Measurements from ENCODE around the gene MAML3.

Gene MAML3

DNA sequence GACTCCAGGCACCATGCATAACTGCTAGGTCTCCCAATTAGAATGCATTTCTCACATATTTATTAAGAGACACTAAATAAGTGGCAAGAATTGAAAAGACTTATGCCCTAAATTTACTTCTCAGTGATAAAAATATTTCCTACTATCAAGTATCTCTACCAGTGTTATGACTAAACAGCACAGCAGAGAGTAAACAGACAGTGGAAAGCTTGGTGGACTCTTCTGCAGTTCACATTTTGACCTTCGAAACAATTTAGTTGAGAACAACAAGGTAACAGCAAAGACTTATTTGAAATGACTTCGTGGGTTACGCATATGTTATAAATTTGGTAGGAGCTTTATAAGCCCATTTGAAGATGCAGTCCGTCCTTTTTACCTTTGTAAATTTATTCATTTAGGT is 16.3 kb upstream of the MAML3 start:
- H3K27me3 Mint-ChIP-seq = peaks cover 9 to 22% of the 10 kb centered on the region in 2 donors
- H3K4me1 Mint-ChIP-seq = no peaks in the 10 kb centered on the region
- H3K9me3 Mint-ChIP-seq = peaks cover 5 to 8% of the 10 kb centered on the region in 2 donors
- H3K4me3 Mint-ChIP-seq = no peak overlapping the region
- no peak for DNase-seq
- H3K27ac Mint-ChIP-seq = no peak overlapping the region
- peaks cover 0 to 3% of the 10 kb centered on the region in 2 donors for H3K36me3 Mint-ChIP-seq
- ATAC-seq (replicated peaks) = no peak

DNA sequence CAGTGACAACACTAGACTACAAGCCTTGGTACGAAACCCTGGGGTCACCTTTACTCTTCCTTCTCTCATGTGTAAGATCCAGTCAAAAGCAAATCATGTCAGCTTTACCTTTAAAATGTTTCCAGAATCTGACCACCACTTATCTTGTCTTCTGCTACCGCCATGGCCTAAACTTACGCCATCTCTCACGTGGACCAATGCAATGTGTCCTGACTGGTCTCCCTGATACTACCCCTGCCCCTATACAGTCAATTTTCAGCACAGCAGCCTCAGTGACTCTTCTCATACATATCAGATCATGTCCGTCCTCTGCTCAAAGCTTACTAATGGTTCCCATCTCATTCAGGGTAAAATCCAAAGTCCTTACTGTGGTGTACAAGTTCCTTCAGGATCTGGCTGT is 15.0 kb upstream of the MAML3 start:
- DNase-seq (no peak), ATAC-seq (replicated peaks) (no peak)
- Mint-ChIP-seq H3K4me3 (no peak overlapping the region), H3K36me3 (peaks cover 0 to 3% of the 10 kb centered on the region in 2 donors), H3K9me3 (peaks cover 5 to 8% of the 10 kb centered on the region in 2 donors), H3K27ac (no peak overlapping the region), H3K4me1 (no peaks in the 10 kb centered on the region), H3K27me3 (peaks cover 9 to 23% of the 10 kb centered on the region in 2 donors)

DNA sequence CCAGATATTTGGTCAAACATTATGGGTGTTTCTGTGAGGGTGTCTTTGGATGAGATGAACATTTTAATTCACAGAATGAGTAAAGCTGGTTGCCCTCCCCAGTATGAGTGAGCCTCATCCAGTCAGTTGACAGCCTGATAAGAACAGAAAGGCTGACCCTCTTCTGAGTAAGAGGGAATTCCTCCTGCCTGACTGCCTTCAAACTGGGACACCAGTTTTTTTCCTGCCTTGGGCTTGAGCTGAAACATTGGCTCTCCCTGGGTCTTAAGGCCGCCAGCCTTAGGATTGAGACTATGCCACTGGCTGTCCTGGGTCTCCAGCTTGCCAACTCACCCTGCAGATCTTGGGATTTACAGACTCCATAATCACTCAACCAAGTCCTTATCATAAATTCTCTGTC is 14.5 kb upstream of the MAML3 start:
- no peak overlapping the region for H3K4me3 Mint-ChIP-seq
- H3K36me3 Mint-ChIP-seq = peaks cover 0 to 3% of the 10 kb centered on the region in 2 donors
- H3K9me3 Mint-ChIP-seq = peaks cover 5 to 8% of the 10 kb centered on the region in 2 donors
- no peak overlapping the region for H3K27ac Mint-ChIP-seq
- peaks cover 12 to 27% of the 10 kb centered on the region in 2 donors for H3K27me3 Mint-ChIP-seq
- H3K4me1 Mint-ChIP-seq = peaks cover 0 to 2% of the 10 kb centered on the region in 2 donors
- ATAC-seq (replicated peaks) (no peak), DNase-seq (no peak)

DNA sequence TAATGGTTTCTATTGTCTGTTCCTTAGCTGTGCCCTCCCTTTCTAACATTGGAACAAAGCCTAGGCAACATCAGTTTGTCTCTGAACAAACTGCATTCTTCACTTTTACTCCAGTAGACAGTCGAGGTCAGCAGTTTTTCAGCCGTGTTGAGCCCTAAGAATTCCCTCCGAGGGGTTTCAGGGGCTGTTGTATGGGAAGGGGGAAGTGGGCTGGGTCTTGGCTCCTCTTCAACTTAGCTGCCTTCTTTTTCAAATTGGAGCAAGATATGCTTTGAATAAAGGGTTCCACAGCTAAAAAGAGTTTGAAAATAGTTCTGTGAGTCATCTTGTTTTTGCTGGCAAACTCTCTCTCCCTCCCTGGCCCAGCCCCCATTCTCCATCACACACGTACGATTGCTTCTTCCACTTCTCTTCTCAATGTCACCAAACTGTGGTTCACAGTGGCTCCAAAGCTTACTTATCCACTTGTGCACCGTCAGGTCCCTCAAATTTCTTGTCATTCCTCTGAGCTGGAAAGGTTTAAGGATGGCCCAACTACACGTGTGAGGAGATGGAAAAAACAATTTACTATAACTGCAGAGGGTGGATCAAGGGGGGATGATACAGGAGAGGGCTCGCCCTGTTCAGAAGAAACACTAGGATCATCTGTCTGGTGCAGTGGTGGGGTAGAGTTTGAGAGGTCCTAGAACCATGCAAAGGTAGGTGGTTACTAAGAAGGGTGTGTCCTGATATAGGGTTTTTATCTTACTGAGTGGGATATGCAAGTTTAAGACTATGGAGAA is 9.2 kb upstream of the MAML3 start:
- H3K4me3 Mint-ChIP-seq = no peak overlapping the region
- peaks cover 2 to 19% of the 10 kb centered on the region in 2 donors for H3K4me1 Mint-ChIP-seq
- ATAC-seq (replicated peaks) = peak in 1 of 2 donors; percentile 27
- no peaks in the 10 kb centered on the region for H3K36me3 Mint-ChIP-seq
- H3K27ac Mint-ChIP-seq = no peak overlapping the region
- H3K9me3 Mint-ChIP-seq = peaks cover 0 to 1% of the 10 kb centered on the region in 2 donors
- peaks cover 21 to 29% of the 10 kb centered on the region in 2 donors for H3K27me3 Mint-ChIP-seq
- no peak for DNase-seq

DNA sequence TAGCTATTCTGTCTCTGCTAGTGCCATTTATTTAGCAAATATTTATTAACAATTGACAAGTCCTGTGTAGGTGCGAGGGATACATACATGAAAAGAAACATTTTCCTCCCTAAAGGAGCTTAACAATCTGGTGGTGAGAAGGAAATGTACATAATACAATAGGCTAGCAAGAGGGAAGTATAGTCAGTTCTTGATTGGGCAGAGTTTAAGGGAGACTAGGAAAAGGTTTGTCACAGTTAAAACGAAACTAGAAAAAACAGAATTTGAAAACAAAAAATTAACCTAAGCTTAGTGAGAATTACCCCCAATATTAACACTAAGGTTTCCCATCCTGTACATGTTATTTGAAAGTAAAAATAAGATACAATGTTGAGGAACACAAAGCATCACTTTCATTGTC is 8.6 kb upstream of the MAML3 start:
- no peak overlapping the region for H3K4me3 Mint-ChIP-seq

DNA sequence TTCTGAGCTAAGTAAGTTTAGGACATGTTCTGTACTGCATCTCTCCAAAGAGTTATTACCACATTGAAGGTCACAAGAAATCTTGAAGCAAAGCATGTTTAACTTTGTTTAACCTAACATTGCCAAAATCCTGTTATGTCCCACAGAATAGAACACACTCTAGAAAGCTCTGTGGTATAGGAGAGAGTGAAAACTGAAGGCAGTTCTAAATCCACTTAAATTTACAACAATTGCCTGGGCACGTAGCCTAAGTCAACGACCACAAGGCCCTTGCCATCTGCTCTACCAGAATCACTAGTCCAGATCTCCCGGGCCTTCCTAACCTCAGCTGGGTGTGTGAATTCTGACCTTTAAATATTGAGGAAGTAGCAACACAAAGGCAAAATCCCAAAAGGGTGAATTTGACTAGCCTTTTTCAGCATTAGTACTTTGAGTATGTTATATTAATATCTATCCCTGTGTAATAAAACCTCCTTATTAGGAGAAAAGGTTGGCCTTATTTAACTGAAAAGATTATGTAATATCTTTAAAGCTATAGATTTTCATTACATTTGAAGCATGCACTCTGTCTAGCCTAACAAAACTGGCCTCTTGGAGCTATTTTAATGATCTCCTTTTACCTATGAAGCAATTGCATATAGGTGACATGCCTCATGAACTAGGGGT is 4.5 kb upstream of the MAML3 start:
- no peak for DNase-seq
- Mint-ChIP-seq H3K27ac (no peak overlapping the region), H3K9me3 (peaks cover 0 to 1% of the 10 kb centered on the region in 2 donors), H3K4me3 (no peak overlapping the region), H3K27me3 (peaks cover 9 to 18% of the 10 kb centered on the region in 2 donors), H3K4me1 (peaks cover 22 to 53% of the 10 kb centered on the region in 2 donors), H3K36me3 (no peaks in the 10 kb centered on the region)
- no peak for ATAC-seq (replicated peaks)

More for the DNA sequence above, 8.6 kb upstream of the MAML3 start:
- DNase-seq (no peak), ATAC-seq (replicated peaks) (peak in 1 of 2 donors; percentile 42)
- Mint-ChIP-seq H3K4me1 (peaks cover 5 to 24% of the 10 kb centered on the region in 2 donors), H3K9me3 (peaks cover 0 to 1% of the 10 kb centered on the region in 2 donors), H3K36me3 (no peaks in the 10 kb centered on the region), H3K27ac (no peak overlapping the region), H3K27me3 (peaks cover 21 to 29% of the 10 kb centered on the region in 2 donors)

DNA sequence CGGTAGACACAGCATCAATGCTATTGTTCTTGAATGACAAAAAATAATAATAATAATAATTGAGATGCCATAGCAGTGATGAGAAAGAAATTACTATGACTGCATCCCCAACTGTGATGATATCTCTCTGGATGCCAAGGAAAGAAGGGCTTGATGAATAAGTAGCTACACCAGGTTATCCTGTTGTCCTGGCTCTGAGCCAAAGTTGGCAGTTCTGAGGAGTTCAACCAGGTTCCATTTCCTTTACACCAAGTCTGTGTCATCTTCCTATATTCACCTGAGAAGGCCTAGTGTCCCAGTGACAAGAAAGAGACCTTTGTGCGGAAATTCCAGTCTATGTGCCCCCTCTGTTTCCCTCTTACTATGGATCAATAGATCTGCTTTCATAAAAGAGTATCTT is 3.4 kb upstream of the MAML3 start:
- Mint-ChIP-seq H3K36me3 (no peaks in the 10 kb centered on the region), H3K27ac (no peak overlapping the region), H3K4me3 (no peak overlapping the region), H3K9me3 (no peaks in the 10 kb centered on the region), H3K4me1 (peaks cover 23 to 53% of the 10 kb centered on the region in 2 donors), H3K27me3 (peaks cover 4 to 7% of the 10 kb centered on the region in 2 donors)
- no peak for DNase-seq
- no peak for ATAC-seq (replicated peaks)

DNA sequence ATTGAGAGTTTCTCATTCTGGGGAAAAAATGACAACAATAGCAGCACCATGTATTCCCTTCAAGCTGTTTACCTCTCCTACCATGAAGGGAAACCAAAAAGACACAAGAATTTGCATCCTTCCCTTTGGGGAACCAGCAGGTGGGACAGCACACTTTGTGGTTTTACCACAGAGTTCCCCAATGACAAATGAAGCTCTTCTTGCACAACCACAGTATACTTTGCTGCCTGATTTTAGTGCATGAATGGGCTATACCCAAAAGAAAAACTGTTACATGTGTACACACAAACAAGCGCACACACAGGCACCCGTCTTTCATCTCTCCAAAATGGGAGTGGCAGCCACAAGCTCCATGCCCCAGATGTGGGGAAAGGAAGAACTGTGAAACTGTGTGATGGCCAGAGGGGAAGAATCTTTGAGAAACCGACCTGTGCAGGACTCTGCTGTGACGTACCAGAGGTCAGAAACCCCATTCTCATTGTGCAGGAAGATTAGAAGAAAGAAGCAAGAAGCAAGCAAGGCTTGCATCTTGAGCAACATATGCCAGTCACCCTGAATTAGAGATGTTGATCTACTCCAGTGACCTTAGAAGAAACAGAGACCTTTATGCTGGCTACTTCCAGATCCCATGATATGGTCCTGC is 2.7 kb upstream of the MAML3 start:
- Mint-ChIP-seq H3K4me3 (peak overlapping the region; percentile 51 to 70), H3K27ac (peak overlapping the region; percentile 85), H3K9me3 (no peaks in the 10 kb centered on the region)

DNA sequence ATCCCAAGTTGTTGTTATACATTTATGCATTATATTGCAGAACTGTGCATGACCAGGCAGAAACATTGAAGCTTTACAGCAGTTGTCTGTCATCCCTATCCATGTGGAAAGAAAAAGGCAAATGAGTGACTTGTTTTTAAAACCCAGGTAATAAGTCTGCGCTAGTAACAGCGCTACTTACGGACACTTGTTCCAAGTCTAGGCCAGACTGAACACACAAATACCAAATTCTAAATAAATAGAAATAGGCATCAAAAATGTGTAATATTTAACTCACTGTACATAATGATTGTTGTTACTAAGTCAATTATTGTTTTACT is 548 bp upstream of the MAML3 start:
- Mint-ChIP-seq H3K27ac (peak overlapping the region; percentile 89), H3K27me3 (no peaks in the 10 kb centered on the region), H3K36me3 (no peaks in the 10 kb centered on the region), H3K4me1 (peaks cover 25 to 67% of the 10 kb centered on the region in 2 donors), H3K4me3 (peak overlapping the region; percentile 88 to 95), H3K9me3 (no peaks in the 10 kb centered on the region)
- ATAC-seq (replicated peaks) (no peak), DNase-seq (no peak)

More for the DNA sequence above, 2.7 kb upstream of the MAML3 start:
- peaks cover 4 to 6% of the 10 kb centered on the region in 2 donors for H3K27me3 Mint-ChIP-seq
- peak; percentile 64 for DNase-seq
- H3K4me1 Mint-ChIP-seq = peaks cover 25 to 59% of the 10 kb centered on the region in 2 donors
- H3K36me3 Mint-ChIP-seq = no peaks in the 10 kb centered on the region
- peak; percentile 74 to 77 for ATAC-seq (replicated peaks)

DNA sequence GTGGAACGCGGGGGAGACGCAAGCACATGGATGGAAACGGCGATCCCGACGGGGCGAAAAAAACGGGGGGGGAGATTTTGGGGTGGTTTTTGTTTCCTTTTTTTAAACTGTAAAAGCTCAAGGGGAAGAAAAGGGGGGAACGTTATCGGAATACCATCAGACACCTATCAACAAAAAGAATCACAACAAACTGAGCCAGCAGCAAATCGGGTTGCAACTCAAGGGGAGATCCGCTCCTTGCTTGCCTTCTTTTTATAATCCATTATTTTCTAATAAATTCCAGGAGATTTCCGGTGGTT is 616 bp downstream of the MAML3 start:
- H3K27ac Mint-ChIP-seq = peak overlapping the region; percentile 89
- ATAC-seq (replicated peaks) (no peak), DNase-seq (no peak)
- H3K4me1 Mint-ChIP-seq = peaks cover 25 to 64% of the 10 kb centered on the region in 2 donors
- no peaks in the 10 kb centered on the region for H3K36me3 Mint-ChIP-seq
- no peaks in the 10 kb centered on the region for H3K27me3 Mint-ChIP-seq
- no peaks in the 10 kb centered on the region for H3K9me3 Mint-ChIP-seq
- peak overlapping the region; percentile 88 to 95 for H3K4me3 Mint-ChIP-seq

DNA sequence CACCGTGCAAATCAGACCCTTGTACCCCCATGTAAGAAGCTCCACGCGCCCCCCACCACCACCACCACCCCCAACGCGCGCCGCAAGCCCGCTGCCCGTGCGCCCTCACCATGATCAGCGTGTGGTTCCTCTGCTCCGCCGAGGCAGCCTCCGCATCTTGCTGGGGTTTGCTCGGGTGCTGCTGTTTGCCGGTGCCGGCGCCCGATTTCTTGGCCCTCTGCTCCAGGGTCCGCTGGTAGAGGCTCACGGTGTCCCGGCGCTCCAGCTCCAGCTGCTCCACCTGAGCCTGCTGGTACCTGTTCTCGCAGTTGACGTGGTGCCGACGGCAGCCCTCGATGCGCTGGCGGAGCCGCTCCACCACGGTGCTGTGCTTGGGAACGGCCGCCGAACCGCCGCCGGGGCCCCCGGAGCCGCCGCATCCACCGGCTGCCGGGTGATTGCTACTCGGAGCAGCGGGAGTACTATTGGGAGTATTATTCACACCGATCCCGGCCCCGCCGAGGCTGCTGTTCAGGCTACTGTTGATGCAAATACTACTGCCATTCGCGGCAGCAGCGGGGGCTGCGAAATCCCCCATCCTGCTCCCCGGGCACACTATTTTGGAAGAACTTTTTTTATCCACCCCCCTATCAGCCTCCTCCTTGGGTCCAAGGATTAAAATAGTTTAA is 1.1 kb downstream of the MAML3 start:
- Mint-ChIP-seq H3K4me1 (peaks cover 24 to 60% of the 10 kb centered on the region in 2 donors), H3K27ac (peak overlapping the region; percentile 89), H3K27me3 (no peaks in the 10 kb centered on the region), H3K4me3 (peak overlapping the region; percentile 88 to 95), H3K36me3 (no peaks in the 10 kb centered on the region), H3K9me3 (no peaks in the 10 kb centered on the region)
- DNase-seq = peak; percentile 26
- no peak for ATAC-seq (replicated peaks)

DNA sequence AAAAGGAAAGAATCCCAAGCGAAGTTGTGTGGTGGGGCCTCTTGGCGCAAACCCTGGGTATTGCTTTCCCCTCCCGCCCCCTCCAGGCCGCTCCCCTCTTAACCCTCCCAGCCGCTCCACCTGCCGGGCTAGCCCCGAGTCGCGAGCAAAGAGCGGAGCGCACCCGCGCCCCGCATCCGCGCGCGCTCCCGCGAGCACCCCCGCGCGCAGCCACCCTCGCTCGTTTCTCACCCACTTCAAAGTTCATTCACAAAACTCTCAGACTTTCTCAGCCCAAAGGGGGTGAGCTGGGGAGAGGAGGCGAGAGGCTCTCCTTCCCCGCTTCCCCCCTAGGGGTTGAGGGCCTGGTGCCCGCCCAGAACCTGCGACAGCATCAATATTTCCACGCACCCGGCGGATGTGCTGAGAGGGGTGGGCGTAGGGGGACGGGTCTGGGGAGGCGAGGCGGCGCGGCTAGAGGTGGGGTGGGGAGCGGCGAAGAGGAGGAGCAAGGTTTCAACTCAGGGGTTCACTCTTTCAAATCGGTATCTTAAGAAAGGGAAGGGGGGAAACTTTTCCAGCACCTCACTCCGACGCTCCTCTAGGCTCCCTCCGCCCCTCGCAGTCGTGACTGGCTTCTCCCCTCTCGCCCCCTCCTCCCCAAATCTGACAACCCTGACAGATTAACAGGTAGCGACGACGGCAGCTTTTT is 1.8 kb downstream of the MAML3 start:
- peak overlapping the region; percentile 88 to 95 for H3K4me3 Mint-ChIP-seq
- no peaks in the 10 kb centered on the region for H3K36me3 Mint-ChIP-seq
- ATAC-seq (replicated peaks) = peak; percentile 38 to 43
- peaks cover 19 to 53% of the 10 kb centered on the region in 2 donors for H3K4me1 Mint-ChIP-seq
- H3K27ac Mint-ChIP-seq = peak overlapping the region; percentile 90
- peak; percentile 56 for DNase-seq
- H3K27me3 Mint-ChIP-seq = no peaks in the 10 kb centered on the region
- H3K9me3 Mint-ChIP-seq = no peaks in the 10 kb centered on the region

DNA sequence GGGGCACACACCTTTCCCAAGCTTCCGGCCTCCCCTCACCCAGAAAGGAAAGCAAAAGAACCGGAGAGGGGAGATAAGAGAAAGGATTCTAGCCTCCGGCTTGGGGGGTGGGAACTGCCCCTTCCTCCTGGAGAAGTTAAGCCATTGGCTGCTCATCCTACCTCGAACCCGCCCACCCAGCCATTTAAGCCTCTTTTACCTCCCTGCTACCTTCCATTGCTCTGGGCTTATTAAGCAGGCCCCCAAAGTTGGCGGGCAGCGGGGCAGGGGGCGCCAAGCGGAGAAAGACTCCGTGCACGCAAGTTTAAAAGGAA is 2.3 kb downstream of the MAML3 start:
- Mint-ChIP-seq H3K27ac (peak overlapping the region; percentile 65), H3K4me1 (peaks cover 14 to 47% of the 10 kb centered on the region in 2 donors), H3K4me3 (peak overlapping the region; percentile 88 to 95), H3K36me3 (no peaks in the 10 kb centered on the region), H3K9me3 (no peaks in the 10 kb centered on the region), H3K27me3 (no peaks in the 10 kb centered on the region)
- ATAC-seq (replicated peaks) = peak; percentile 40 to 44
- DNase-seq = peak; percentile 46

Data from stimulated activated naive B cell treated with anti-CD40 and anti-IgM and Interleukin-4, amounts not matched to agents 10 μg/mL and 1 μg/mL and 100 μg/mL, for 72 hours (primary cell).